Body of pancreas (tissue), 4 donors: Measurements from ENCODE around the gene MAD1L1. TPM values are rescaled to one million over a fixed set of nuclear protein-coding genes. Genes with fewer than 3 reads are reported as not detected.
A peak's percentile ranks its signal among the peaks of the same experiment; 100 is the strongest.

Source experiments
- ATAC-seq: fragments of 150-250 bp; one replicate; pipeline ENCODE4 v1.9.1; 2016
- DNase-seq, 4 donors: peaks; one replicate each; pipeline ENCODE4 v3.0.0-alpha.2; 2019
- H3K27ac ChIP-seq, 4 donors: fragments of 200-600 bp; sonication (generic); 1 replicate in 3 of 4; 2 replicates in 1 of 4; pipeline versions ENCODE4 v1.5.1 to v1.6.1; 2016 to 2019; ENCODE audit warnings: mild to moderate bottlenecking in 1 of 4, mixed read lengths in 1 of 4, moderate library complexity in 1 of 4
- H3K27me3 ChIP-seq, 2 donors: fragments of 200-600 bp; sonication (generic); one replicate each; pipeline ENCODE4 v1.6.0; 2016; ENCODE audit warnings: mild to moderate bottlenecking in 1 of 2
- H3K36me3 ChIP-seq, 2 donors: fragments of 200-600 bp; sonication (generic); replicated peaks in 1 of 2; 2 replicates each; pipeline ENCODE4 v1.5.1; 2016; ENCODE audit warnings: low read depth in 2 of 2; ENCODE audit not compliant: insufficient read depth in 1 of 2
- H3K4me1 ChIP-seq: fragments of 200-600 bp; sonication (generic); one replicate; pipeline ENCODE4 v1.6.0; 2016
- H3K4me3 ChIP-seq, 2 donors: fragments of 200-600 bp; sonication (generic); 1 replicate in 1 of 2; 2 replicates in 1 of 2; pipeline ENCODE4 v1.5.1; 2016 to 2019
- H3K9me3 ChIP-seq, 3 donors: fragments of 200-600 bp; sonication (generic); 1 replicate in 2 of 3; 2 replicates in 1 of 3; pipeline ENCODE4 v1.5.1; 2016
- CTCF ChIP-seq, 7 experiments: fragments of 450-650 bp in 4 of 7; fragments of 200-600 bp in 3 of 7; sonication (generic) in 3 of 7; IDR thresholded peaks; one replicate each; pipeline ENCODE4 v1.5.1; 2016 to 2019; ENCODE audit warnings: antibody characterized with exemption in 7 of 7
- POLR2A ChIP-seq, 3 donors: fragments of 450-650 bp; IDR thresholded peaks; one replicate each; pipeline ENCODE4 v1.6.1; 2016; ENCODE audit warnings: antibody characterized with exemption in 3 of 3, mild to moderate bottlenecking in 2 of 3
- WGBS, 2 donors: methylation state at CpG; one replicate each; pipeline ENCODE4 v1.1.5; 2017; 5-methylcytosine and 5-hydroxymethylcytosine counted together
- intact Hi-C: fragments of 100-400 bp; cut with DNase I; formaldehyde crosslinking; loops from one replicate; pipeline ENCODE4 v1.15.1; 2023
- total RNA-seq, 2 donors: library from RNA; depleted of rRNA; stranded (reverse); fragments of >200 nt; gene quantifications; one replicate each; pipeline ENCODE4 v1.1.0, GENCODE V29; 2016

Gene MAD1L1
- total RNA-seq, 2 donors from 2014 or later, result 14.0 to 66.9 TPM

- DNase-seq (peak in 1 of 4 donors; percentile 7), ATAC-seq (no peak)
- WGBS, 2 donors, result 94 to 96% methylated on average over 7 to 15 of the region's 15 CpGs
- H3K4me1 ChIP-seq, result no peaks in the 10 kb centered on the region
- no peaks in the 10 kb centered on the region for H3K9me3 ChIP-seq
- intact Hi-C loops, result no loop called here
- H3K27ac ChIP-seq, result no peak overlapping the region
- no peaks in the 10 kb centered on the region for H3K36me3 ChIP-seq
- TF ChIP-seq POLR2A (IDR thresholded peaks at IDR 0.05) (no peak), CTCF (IDR thresholded peaks at IDR 0.05) (no peak)
- no peaks in the 10 kb centered on the region for H3K27me3 ChIP-seq
- H3K4me3 ChIP-seq, result no peak overlapping the region
Measured at GRCh38 chr7:2029936-2030335, 202.8 kb downstream of the MAD1L1 start.

- ATAC-seq, result no peak
- H3K36me3 ChIP-seq, result no peaks in the 10 kb centered on the region
- no peak for TF ChIP-seq POLR2A (IDR thresholded peaks at IDR 0.05)
- TF ChIP-seq CTCF (IDR thresholded peaks at IDR 0.05), result no peak
- intact Hi-C loops, result no loop called here
- H3K4me1 ChIP-seq, result no peaks in the 10 kb centered on the region
- peaks cover 0 to 5% (median 0%) of the 10 kb centered on the region in 3 donors for H3K9me3 ChIP-seq
- H3K27ac ChIP-seq, result no peak overlapping the region
- no peaks in the 10 kb centered on the region for H3K27me3 ChIP-seq
- H3K4me3 ChIP-seq, result no peak overlapping the region
- peak in 1 of 4 donors; percentile 5 for DNase-seq
- 93% methylated on average over 16 of the region's 16 CpGs for WGBS, 2 donors
Measured at GRCh38 chr7:2029211-2029905, 203.4 kb downstream of the MAD1L1 start.

GRCh38 chr7:2028733-2029132 lies 204.0 kb downstream of the MAD1L1 start:
- DNase-seq (peak in 1 of 4 donors; percentile 1), ATAC-seq (no peak)
- Histone ChIP-seq H3K27me3 (no peaks in the 10 kb centered on the region), H3K4me1 (no peaks in the 10 kb centered on the region), H3K4me3 (no peak overlapping the region), H3K27ac (no peak overlapping the region), H3K9me3 (peaks cover 0 to 8% (median 0%) of the 10 kb centered on the region in 3 donors), H3K36me3 (no peaks in the 10 kb centered on the region)
- intact Hi-C loops, result no loop called here
- TF ChIP-seq CTCF (IDR thresholded peaks at IDR 0.05) (no peak), POLR2A (IDR thresholded peaks at IDR 0.05) (no peak)
- 97% methylated on average over 7 of the region's 7 CpGs for WGBS, 2 donors

GRCh38 chr7:2025188-2025587 lies 207.6 kb downstream of the MAD1L1 start:
- no peak overlapping the region for H3K4me3 ChIP-seq
- TF ChIP-seq CTCF (IDR thresholded peaks at IDR 0.05) (no peak), POLR2A (IDR thresholded peaks at IDR 0.05) (no peak)
- H3K4me1 ChIP-seq, result no peaks in the 10 kb centered on the region
- H3K27ac ChIP-seq, result no peak overlapping the region
- H3K9me3 ChIP-seq, result peaks cover 0 to 8% (median 0%) of the 10 kb centered on the region in 3 donors
- no peaks in the 10 kb centered on the region for H3K36me3 ChIP-seq
- no peaks in the 10 kb centered on the region for H3K27me3 ChIP-seq
- ATAC-seq (no peak), DNase-seq (no peak)
- intact Hi-C loops, result no loop called here
- 89 to 93% methylated on average over 4 of the region's 4 CpGs for WGBS, 2 donors

GRCh38 chr7:2024567-2024918 lies 208.2 kb downstream of the MAD1L1 start:
- peaks cover 0 to 8% (median 0%) of the 10 kb centered on the region in 3 donors for H3K9me3 ChIP-seq
- ATAC-seq (no peak), DNase-seq (no peak)
- WGBS, 2 donors, result 82 to 91% methylated on average over 4 of the region's 4 CpGs
- no peaks in the 10 kb centered on the region for H3K36me3 ChIP-seq
- no peaks in the 10 kb centered on the region for H3K4me1 ChIP-seq
- no peaks in the 10 kb centered on the region for H3K27me3 ChIP-seq
- H3K4me3 ChIP-seq, result no peak overlapping the region
- TF ChIP-seq POLR2A (IDR thresholded peaks at IDR 0.05) (no peak), CTCF (IDR thresholded peaks at IDR 0.05) (no peak)
- peak overlapping the region in 1 of 4 donors; percentile 48 for H3K27ac ChIP-seq
- intact Hi-C loops, result no loop called here
